HG02938 (cell line): ENCODE data around the gene ZFP36.

Experiments used
- ATAC-seq: cut with Tn5 transposase; IDR thresholded peaks from one replicate; pipeline ENCODE4 v1.9.1; 2021; ENCODE audit warnings: mild to moderate bottlenecking, moderate library complexity; ENCODE audit not compliant: unreplicated experiment

Gene ZFP36

GRCh38 chr19:39405958-39406655 lies 540 bp upstream of the ZFP36 start:
- no peak for ATAC-seq

GRCh38 chr19:39407410-39407659 lies 688 bp downstream of the ZFP36 start:
- ATAC-seq = no peak

GRCh38 chr19:39407660-39408391 lies 1.2 kb downstream of the ZFP36 start:
- ATAC-seq = no peak

GRCh38 chr19:39408392-39409207 lies 2.0 kb downstream of the ZFP36 start:
- ATAC-seq = no peak

GRCh38 chr19:39409208-39410016 lies 2.8 kb downstream of the ZFP36 start:
- no peak for ATAC-seq

GRCh38 chr19:39410017-39410830 lies 3.6 kb downstream of the ZFP36 start:
- ATAC-seq = no peak

- ATAC-seq = no peak
Measured at GRCh38 chr19:39410831-39411080, 4.1 kb downstream of the ZFP36 start.

GRCh38 chr19:39411081-39411831 lies 4.6 kb downstream of the ZFP36 start:
- no peak for ATAC-seq

GRCh38 chr19:39411832-39412099 lies 5.1 kb downstream of the ZFP36 start:
- peak; percentile 21 for ATAC-seq

- ATAC-seq = peak; percentile 55
Measured at GRCh38 chr19:39412100-39412866, 5.6 kb downstream of the ZFP36 start, which contains the start of gene PLEKHG2. TSS of gene PLEKHG2 (plus strand) at chr19:39412669. CDS start at chr19:39414087, 1,418 bp downstream.

GRCh38 chr19:39412867-39413271 lies 6.2 kb downstream of the ZFP36 start:
- ATAC-seq = no peak

GRCh38 chr19:39413272-39413910 lies 6.7 kb downstream of the ZFP36 start:
- ATAC-seq = no peak

- no peak for ATAC-seq
Measured at GRCh38 chr19:39413911-39414608, 7.4 kb downstream of the ZFP36 start.

GRCh38 chr19:39415111-39416046 lies 8.7 kb downstream of the ZFP36 start:
- ATAC-seq = no peak

- ATAC-seq = no peak
Measured at GRCh38 chr19:39416152-39417120, 9.8 kb downstream of the ZFP36 start.
